Vagina (tissue), 2 donors: ENCODE measurements around the gene TUBGCP3.

Experiments
- POLR2A ChIP-seq, 2 donors: fragments of 450-650 bp; IDR thresholded peaks; one replicate each; pipeline ENCODE4 v1.6.1; 2017; ENCODE audit warnings: antibody characterized with exemption in 2 of 2, mild to moderate bottlenecking in 2 of 2, moderate library complexity in 2 of 2
- POLR2AphosphoS5 ChIP-seq, 2 donors: sonication (generic); formaldehyde crosslinking; IDR thresholded peaks; one replicate each; pipeline ENCODE4 v1.9.0; 2017; ENCODE audit warnings: antibody characterized with exemption in 2 of 2, mild to moderate bottlenecking in 2 of 2, low read depth in 1 of 2; ENCODE audit not compliant: insufficient read depth in 1 of 2
- TF ChIP-seq, protein P1 (sequence below), 3 experiments: fragments of 450-650 bp in 2 of 3; fragments of 200-600 bp in 1 of 3; sonication (generic) in 1 of 3; IDR thresholded peaks; one replicate each; pipeline ENCODE4 v1.5.1; 2017 to 2019; ENCODE audit warnings: antibody characterized with exemption in 3 of 3, mild to moderate bottlenecking in 2 of 3, moderate library complexity in 2 of 3

DNA sequence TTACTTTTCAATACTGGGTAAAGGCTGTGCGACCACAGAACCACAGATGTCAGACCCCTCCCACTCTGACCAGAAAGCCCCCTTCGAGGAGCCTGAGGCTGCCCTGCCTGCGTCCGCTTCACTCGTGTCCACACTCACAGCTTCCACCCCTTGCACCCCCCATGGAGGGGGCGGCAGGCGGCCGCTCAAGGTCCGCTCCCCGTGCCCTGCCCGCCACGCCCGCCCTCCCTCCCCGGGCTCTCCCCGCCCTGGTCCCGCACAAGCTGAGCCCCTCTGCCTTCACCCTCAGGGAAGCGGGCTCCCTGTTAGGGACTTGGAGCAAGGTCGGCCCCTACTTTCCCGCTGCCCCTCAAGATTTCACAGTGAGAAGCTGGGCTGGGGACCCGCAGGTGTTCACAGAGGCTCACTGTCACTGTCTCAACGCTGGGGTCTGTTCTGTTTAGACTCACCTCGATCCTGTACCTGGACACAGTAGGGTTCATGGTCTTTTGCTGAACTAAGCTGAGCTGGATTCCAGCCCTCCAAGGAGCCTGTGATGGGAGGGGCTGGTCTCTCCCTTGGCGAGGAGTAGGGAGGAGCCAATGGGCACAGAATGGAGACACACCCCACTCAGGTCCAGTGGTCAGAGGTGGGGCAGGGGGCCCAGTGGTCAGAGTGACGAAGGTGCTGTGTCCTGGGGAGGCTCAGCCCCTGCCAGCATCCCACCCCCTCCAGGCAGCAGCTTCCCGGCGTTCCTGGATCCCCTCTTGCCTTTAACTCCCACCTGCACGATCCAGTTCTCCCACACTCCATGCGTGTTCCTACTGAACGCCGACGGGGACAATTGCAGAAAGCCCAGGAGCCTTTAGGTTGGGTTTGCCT is 142.3 kb downstream of the TUBGCP3 start:
- TF ChIP-seq POLR2A (IDR thresholded peaks at IDR 0.05) (no peak), POLR2AphosphoS5 (IDR thresholded peaks at IDR 0.05; ENCODE audit: insufficient read depth in 1 of 2, low read depth in 1 of 2) (no peak)
- TF ChIP-seq, protein P1, sequence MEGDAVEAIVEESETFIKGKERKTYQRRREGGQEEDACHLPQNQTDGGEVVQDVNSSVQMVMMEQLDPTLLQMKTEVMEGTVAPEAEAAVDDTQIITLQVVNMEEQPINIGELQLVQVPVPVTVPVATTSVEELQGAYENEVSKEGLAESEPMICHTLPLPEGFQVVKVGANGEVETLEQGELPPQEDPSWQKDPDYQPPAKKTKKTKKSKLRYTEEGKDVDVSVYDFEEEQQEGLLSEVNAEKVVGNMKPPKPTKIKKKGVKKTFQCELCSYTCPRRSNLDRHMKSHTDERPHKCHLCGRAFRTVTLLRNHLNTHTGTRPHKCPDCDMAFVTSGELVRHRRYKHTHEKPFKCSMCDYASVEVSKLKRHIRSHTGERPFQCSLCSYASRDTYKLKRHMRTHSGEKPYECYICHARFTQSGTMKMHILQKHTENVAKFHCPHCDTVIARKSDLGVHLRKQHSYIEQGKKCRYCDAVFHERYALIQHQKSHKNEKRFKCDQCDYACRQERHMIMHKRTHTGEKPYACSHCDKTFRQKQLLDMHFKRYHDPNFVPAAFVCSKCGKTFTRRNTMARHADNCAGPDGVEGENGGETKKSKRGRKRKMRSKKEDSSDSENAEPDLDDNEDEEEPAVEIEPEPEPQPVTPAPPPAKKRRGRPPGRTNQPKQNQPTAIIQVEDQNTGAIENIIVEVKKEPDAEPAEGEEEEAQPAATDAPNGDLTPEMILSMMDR (IDR thresholded peaks at IDR 0.05), result no peak
